Left renal cortex interstitium (tissue), 4 donors: Measurements from ENCODE around the gene PSME1. TPM values are rescaled to one million over a fixed set of nuclear protein-coding genes. Genes with fewer than 3 reads are reported as not detected.
A peak's percentile ranks its signal among the peaks of the same experiment; 100 is the strongest.
"Not testable (repeated sequence)": the region's sequence is repeated elsewhere in the genome, so short reads cannot be mapped to it uniquely, and the experiment has no call there.

ENCODE experiments used
- DNase-seq, 4 donors: peaks; one replicate each; pipeline ENCODE4 v3.0.0-alpha.2; 2013; ENCODE audit warnings: low read depth in 4 of 4, low spot score in 2 of 4, missing footprints in 1 of 4
- polyA plus RNA-seq, 4 donors: library from polyadenylated mRNA; unstranded; fragments of 120-200 nt; gene quantifications; one replicate each; pipeline ENCODE4 v1.2.1, GENCODE V29; 2013; ENCODE audit not compliant: insufficient read length in 4 of 4

PSME1 gene
- polyA plus RNA-seq, 4 donors: 185 to 235 (median 203) TPM

- DNase-seq: no peak
Observed at GRCh38 chr14:24102357-24103048, 33.5 kb upstream of the PSME1 start.

GRCh38 chr14:24103451-24103850 is 32.5 kb upstream of the PSME1 start:
- DNase-seq: no peak

DNA sequence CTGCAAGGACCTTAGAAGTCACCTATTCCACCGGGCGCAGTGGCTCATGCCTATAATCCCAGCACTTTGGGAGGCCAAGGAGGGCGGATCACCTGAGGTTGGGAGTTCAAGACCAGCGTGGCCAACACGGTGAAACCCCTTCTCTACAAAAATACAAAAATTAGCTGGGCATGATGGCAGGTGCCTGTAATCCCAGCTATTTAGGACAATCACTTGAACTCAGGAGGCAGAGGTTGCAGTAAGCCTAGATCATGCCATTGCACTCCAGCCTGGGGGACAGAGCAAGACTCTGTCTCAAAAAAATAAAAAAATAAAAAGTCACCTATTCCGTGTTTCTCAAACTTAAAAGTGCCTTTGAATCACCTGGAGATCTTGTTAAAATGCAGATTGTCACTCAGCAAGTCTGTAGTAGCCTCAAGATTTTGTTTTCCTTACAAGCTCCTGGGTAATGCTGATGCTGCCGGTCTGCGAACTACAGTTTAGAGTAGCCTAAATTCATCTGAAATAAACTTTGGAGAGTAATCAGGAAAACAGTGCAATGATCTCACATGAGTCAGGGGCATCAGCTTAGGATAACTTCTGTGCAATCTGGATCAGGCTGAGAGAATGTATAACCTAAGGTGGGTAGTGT is 30.3 kb upstream of the PSME1 start:
- not testable (repeated sequence) for DNase-seq

GRCh38 chr14:24106672-24107271 is 29.2 kb upstream of the PSME1 start:
- DNase-seq: no peak

- DNase-seq: no peak
Observed at GRCh38 chr14:24108336-24108874, 27.6 kb upstream of the PSME1 start.

- no peak for DNase-seq
Observed at GRCh38 chr14:24110060-24110459, 25.9 kb upstream of the PSME1 start.

GRCh38 chr14:24110523-24110922 is 25.5 kb upstream of the PSME1 start:
- no peak for DNase-seq

DNA sequence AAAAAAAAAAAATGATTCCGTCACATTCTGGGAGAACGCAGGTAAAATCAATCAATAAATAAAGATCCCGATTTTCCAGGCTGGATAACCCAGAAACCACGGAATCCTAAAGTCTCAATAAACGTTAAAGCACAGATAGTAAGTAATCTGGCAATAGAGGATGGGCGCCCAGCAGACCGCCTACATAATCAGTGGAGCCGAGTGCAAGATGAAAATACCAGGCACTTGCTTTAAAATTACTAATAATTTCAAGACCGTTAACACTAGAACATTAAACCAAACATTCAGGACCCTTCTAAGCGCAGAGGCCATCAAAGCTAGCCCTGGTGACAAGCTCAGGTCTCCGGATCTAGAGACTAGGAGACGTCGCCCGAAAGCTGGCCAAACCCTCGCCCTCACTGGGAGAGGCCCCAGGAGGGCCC is 22.6 kb upstream of the PSME1 start:
- DNase-seq: no peak

DNA sequence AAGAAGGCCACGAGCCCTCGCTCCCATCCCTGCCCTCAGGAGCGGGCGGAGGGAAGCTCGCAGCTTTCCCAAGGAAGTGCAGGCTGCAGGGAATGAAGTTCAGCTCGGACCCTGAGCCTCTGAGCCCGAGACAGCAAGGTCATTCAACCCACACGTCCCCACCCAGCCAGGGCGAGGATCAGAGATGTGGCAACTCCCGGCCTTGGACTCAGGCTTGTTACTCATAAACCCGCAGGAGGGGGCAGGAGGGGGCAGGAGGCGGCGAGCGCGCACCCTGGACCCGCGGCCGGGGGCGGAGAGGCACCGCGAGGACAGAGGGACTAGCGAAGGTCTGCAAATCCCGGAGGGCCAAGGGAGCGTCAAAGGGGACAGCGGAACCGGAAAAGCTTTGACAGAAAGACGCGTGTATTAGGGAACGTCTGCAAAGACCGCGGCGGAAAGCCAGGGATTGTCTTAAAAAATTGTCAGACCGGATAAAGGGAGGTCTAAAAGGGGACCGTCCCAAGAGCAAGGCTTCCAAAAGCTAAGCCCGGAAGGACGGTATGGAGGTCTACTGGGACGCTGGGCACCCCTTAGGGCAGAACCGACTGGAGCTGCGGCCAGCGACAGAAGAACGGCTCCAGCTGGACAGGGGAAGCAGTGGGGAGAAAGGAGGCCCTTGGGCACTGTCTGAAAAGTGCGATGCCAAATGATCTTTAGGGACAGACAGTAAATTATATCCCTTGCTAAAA is 22.0 kb upstream of the PSME1 start:
- peak in 2 of 4 donors; percentile 69 to 99 for DNase-seq

GRCh38 chr14:24114532-24115421 is 21.2 kb upstream of the PSME1 start, which contains the start of the genes DCAF11 and NRL:
Gene DCAF11 (plus strand): TSS chr14:24114777. CDS start chr14:24115595, 818 bp downstream.
Gene NRL (minus strand): TSS chr14:24114949. CDS start chr14:24082848, 32,101 bp downstream.
- peak; percentile 99 to 100 (median 99) for DNase-seq

DNA sequence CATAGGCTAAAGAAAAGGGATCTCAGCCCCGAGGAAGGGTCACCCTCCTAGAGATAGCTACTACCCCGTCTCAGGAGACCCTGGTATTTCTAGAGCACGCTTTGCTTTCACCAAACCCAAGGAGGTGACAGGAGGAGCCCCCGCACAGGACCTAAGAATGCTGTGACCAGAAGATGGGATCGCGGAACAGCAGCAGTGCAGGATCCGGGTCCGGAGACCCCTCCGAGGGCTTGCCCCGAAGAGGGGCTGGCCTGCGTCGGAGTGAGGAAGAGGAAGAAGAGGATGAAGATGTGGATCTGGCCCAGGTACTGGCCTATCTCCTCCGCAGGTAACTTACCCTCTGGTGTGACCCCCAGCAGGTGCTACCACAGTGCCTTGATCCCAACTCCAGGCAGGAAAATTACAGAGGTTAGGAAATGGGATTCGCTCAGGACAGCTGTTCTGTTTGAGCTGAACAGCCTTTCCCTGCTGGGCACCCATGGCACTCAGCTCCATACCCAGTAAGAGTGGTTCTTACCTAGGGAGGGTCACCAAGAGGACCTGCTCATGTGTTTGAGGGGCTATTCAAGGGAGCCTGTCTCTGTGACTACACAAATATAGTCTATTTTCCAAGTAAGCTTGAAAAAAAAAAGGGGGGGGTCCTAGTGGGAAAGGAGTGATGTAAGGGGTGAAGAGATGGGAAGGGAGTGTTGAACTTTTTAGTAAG is 20.4 kb upstream of the PSME1 start:
- no peak for DNase-seq

- no peak for DNase-seq
Observed at GRCh38 chr14:24116128-24116814, 19.7 kb upstream of the PSME1 start.

DNA sequence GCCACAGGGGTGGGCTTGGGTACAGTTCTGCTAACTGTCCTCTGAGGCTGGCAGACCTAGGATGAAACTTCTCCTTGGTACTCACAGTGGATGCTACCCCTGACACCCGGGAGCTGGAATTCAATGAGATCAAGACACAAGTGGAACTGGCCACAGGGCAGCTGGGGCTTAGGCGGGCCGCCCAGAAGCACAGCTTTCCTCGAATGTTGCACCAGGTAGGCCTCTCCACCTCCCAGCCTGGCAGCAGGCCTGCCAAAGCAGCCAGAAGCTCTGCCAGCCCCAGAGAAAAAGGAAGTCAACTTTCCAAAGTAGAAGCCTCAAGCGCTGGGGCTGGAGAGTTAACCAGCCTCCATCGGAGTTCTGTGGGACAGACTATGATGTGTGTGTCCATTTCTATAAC is 18.8 kb upstream of the PSME1 start:
- DNase-seq: no peak

GRCh38 chr14:24119691-24120090 is 16.3 kb upstream of the PSME1 start:
- no peak for DNase-seq

DNA sequence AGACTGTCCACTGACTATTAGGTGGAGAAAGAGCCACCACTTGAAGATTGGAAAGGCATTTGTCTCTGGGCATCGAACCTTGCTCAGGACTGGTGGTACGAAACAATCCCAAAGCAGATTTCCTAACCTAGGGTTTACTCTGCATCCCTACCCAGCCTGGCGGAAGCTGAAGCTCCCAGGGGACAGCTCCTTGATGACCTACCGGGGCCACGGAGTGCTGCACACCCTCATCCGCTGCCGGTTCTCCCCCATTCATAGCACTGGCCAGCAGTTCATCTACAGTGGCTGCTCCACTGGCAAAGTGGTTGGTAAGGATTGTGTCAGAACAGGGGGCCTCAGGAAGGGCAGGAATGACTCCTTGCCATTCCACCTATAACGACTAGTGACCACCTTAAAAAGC is 14.8 kb upstream of the PSME1 start:
- DNase-seq: no peak

GRCh38 chr14:24122416-24122815 is 13.6 kb upstream of the PSME1 start:
- DNase-seq: no peak

- no peak for DNase-seq
Observed at GRCh38 chr14:24122898-24123297, 13.1 kb upstream of the PSME1 start.
